ENCODE data around the gene EPHB4.
"Not testable (repeated sequence)": the region's sequence is repeated elsewhere in the genome, so short reads cannot be mapped to it uniquely, and the experiment has no call there.

Gene EPHB4

DNA sequence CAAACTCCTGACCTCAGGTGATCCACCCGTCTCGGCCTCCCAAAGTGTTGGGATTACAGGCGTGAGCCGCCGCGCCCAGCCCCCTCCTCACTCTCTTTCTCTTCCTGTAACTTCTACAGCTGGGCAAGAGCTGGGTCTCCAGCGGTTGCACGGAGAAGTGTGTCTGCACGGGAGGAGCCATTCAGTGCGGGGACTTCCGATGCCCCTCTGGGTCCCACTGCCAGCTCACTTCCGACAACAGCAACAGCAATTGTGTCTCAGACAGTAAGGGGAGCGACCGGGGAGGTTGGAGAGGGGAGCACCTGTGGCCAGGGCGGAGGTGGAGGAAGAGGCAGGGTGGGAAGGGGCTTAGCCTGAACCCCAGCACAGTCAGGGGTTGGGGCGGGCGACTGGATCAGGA lies 41.4 kb downstream of the EPHB4 start:
- no peak for DNase-seq (ENCODE audit: low spot score)

DNA sequence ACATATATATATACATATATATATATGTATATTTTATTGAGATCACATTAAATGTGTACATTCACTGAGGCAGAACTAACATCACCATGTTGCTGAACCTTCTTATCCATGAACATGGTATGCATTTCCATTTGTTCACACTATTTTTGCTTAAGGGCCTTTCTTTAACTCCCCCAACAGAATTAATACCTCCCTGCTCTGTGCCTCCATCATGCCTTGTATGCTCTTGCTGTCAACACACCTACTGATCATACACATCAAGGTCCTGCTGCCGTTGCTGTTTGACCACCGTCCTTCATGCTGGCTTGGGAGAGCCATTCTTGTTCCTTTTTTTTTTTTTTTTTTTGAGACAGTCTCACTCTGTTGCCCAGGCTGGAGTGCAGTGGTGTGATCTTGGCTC lies 43.5 kb downstream of the EPHB4 start:
- no peak for DNase-seq (ENCODE audit: low spot score)

DNA sequence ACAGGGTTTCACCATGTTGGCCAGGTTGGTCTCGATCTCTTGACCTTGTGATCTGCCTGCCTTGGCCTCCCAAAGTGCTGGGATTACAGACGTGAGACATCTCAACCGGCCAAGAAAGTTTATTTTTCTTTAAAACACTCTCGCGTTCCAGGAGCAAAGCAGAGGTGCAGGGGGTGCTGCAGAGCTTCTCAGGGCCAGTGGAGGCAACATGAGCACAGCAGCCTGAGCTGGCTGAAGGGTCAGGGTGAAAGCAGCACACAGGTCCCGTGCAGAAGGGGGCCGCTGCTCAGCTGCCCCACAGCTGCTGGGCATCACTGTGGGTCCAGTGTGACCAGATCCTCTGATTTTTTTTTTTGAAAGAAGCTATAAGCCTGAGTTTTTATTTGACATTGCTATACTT lies 46.1 kb downstream of the EPHB4 start:
- no peak for DNase-seq (ENCODE audit: low spot score)

DNA sequence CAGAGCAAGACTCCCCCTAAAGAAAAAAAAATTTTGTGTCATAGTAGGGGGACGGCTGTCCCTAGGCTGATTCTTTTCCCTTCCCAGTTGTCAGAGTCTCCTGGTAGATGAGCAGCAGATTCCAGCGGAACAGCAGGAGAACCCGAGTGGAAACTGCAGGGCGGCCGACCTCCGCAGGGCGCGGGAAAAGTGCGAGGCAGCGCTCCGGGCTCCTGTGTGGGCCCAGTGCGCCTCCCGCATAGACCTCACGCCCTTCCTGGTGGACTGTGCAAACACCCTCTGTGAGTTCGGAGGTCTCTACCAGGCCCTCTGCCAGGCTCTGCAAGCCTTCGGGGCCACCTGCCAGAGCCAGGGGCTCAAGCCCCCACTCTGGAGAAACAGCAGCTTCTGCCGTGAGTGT lies 48.0 kb downstream of the EPHB4 start:
- DNase-seq (ENCODE audit: low spot score) = no peak

DNA sequence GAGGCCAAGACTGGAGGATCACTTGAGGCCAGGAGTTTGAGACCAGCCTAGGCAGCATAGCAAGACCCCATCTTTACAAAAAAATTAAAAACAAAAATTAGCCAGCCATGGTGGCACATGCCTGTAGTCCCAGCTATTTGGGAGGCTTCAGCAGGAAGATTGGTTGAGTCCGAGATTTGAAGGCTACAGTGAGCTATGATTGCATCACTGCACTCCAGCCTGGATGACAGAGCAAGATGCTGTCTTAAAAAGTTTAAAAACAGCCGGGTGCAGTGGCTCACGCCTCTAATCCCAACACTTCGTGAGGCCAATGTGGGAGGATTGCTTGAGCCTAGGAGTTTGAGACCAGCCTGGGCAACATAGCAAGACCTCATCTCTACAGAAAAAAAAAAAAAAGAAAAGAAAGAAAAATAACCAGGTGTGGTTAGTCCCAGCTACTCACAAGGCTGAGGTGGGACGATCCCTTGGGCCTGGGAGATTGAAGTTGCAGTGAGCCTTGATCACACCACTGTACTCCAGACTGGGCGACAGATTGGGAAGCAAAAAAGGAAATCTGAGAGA lies 49.2 kb downstream of the EPHB4 start:
- no peak for DNase-seq (ENCODE audit: low spot score)

DNA sequence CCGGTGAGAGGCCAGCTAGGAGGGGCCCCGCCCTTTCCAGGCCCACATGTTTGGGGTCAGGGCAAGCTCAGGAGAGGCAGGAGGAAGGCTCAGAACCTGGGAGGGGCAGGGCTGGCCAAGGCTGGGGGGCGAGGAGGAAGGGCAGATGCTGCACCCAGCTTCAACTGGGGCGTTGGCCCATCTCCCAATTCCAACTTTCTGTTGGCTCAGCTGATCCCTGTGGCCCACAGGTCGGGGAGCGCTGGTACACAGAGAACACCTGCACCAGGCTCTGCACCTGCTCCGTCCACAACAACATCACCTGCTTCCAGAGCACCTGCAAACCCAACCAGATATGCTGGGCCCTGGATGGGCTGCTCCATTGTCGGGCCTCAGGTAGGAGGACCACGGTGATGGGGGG lies 53.8 kb downstream of the EPHB4 start:
- no peak for DNase-seq (ENCODE audit: low spot score)

DNA sequence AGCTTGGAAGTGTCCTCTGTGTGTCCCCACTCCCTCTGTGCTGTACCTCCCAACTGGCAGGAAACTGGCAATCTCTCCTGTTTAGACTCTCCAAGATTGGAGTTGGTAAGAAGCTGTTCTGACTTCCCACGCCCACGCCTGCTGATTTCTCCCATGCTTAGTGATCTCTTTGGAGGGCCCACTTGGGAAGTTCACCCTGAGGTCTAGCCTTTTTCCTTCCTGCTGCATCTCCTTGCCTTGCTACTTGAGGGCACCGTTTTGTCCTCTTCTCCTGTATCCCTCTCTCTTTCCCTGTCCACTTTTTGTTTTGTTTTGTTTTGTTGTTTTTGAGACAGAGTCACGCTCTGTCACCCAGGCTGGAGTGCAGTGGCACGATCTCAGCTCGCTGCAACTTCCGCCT lies 58.5 kb downstream of the EPHB4 start:
- no peak for DNase-seq (ENCODE audit: low spot score)

DNA sequence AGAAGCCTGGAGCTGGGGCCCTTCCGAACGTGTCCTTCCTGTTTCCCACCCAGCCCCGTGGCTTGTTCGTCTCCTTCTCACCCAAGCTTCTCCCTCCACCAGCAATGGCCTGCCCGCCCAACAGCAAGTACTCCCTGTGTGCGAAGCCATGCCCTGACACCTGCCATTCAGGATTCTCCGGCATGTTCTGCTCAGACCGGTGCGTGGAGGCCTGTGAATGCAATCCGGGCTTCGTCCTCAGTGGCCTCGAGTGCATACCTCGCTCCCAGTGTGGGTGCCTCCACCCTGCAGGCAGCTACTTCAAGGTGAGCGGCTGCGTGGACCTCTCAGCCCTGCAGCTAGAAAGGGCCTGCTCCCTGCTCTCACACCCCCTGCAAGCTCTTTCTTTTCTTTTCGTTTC lies 62.1 kb downstream of the EPHB4 start:
- no peak for DNase-seq (ENCODE audit: low spot score)

DNA sequence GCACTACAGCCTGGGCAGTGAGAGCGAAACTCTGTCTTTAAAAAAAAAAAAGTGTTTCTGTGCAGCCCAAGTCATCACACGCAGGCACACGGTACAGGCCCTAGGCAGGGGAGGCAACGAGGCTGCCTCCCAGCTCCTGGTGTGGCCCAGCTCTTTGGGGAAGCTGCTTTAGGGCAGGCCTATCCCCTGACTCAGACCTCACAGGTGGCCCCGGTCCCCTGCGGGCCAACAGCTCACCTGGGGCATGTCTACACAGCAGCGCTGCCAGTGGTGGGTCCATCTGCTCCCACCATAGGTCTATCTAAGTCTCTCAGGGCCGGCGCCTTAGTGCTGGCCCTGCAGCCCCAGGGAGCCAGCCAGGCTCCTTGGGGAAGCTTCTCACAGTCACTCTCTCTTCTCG lies 62.5 kb downstream of the EPHB4 start:
- no peak for DNase-seq (ENCODE audit: low spot score)

DNA sequence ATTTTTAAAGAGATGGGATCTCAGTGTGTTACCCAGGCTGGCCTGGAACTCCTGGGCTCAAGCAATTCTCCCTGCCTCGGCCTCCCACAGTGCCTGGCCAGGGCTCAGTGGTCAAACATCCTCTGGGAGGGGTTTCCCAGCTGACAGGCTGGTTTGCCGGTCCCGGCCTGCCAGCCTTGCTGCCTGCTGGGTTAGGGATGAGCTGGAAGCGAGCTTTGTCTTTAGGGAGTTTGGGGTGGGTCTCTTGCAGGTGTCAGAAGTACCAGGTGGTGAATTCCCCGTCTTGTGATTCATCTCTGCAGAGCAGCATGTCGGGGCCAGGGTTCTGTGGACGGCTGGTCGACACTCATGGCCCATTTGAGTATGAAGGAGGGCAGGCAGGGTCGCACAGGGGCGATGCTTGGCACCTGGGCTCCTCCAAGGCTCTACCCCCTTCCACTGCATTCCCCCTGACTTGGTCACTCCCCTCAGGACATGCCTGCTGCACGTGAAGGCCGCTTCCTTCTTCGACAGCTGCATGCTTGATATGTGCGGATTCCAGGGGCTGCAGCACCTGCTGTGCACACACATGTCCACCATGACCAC lies 63.7 kb downstream of the EPHB4 start:
- no peak for DNase-seq (ENCODE audit: low spot score)

DNA sequence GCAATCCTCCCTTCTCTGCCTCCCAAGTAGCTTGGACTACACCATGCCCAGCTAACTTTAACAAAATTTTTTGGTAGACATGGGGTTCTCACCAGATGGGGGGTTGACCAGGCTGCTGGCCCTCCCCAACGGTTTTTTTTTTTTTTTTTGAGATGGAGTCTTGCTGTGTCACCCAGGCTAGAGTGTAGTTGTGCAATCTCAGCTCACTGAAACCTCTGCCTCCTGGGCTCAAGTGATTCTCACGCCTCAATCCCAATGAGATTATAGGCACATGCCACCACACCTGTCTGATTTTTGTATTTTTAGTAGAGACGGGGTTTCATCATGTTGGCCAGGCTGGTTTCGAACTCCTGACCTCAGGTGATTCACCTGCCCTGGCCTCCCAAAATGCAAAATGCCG lies 64.5 kb downstream of the EPHB4 start:
- not testable (repeated sequence) for DNase-seq (ENCODE audit: low spot score)

DNA sequence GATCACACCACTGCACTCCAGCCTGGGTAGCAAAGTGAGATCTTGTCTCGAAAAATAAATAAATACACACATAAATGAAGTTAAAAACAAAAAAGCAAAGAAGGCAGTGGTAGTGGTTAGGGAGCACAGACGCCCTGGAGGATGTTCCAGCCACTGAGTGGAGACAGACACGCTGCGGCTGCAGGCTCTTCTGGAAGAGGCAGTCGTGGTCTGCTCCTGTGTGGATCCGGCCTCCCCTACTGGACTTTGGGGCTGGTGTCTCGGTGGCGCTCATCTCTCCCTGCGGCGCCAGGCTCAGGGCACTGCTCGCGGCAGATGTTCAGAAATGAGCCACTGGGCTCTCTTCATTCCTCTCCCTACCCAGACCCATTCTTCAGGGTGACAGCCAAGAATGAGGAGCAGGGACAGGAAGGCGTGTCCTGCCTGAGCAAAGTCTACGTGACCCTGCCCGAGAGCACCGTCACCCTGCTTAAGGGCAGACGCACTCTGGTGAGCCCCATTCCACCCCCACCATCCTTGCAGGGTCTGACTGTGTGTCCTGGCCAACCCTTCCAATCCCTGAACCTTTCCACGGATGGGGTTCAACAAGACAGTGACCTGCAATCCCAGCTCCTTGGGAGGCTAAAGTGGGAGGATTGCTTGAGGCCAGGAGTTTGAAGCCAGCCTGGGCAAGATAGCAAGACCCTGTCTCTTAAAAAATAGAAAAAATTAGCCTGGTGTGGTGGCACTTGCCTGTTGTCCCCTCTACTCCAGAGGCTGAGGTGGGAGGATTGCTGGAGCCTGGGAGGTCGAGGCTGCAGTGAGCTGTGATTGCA lies 67.8 kb downstream of the EPHB4 start:
- DNase-seq (ENCODE audit: low spot score) = no peak

DNA sequence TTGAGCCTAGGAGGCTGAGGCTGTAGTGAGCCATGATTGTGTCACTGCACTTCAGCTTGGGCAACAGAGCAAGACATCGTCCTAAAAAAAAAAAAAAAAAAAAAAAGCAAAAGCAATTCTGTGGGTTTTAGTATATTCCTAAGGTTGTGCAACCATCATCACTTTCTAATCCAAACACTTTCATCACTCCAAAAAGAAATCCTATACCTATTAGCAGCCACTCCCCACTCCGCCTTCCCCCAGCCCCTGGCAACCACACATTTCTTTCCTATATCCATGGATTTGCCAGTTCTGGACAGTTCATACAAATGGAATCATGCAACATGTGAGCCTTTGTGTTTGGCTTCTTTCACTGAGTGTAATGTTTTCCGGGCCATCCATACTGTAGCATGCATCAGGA lies 73.6 kb downstream of the EPHB4 start:
- no peak for DNase-seq (ENCODE audit: low spot score)

DNA sequence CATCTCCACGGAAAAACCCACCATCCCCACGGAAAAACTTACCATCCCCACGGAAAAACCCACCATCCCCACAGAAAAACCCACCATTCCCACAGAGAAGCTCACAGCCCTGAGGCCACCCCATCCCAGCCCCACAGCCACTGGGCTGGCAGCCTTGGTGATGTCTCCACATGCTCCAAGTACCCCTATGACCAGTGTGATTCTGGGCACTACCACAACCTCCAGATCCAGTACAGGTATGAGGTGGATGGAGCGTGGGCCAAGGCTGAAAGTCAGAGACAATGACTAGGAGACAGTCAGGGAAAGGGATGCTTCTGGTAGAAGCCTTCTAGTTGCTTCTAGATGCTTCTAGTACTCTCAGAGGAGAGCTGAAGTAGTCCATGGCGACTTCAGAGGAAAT lies 74.3 kb downstream of the EPHB4 start:
- DNase-seq (ENCODE audit: low spot score) = no peak

Data from globus pallidus (tissue), 1 donor.